H9 (cell line): ENCODE data around the gene VAV3. TPM values are rescaled to one million over a fixed set of nuclear protein-coding genes. Genes with fewer than 3 reads are reported as not detected.

Experiments
- DNase-seq: peaks from one replicate; pipeline ENCODE4 v3.0.0-alpha.2; 2017
- H2AFZ ChIP-seq: one replicate; pipeline ENCODE4 v1.6.1; 2013; ENCODE audit warnings: mild to moderate bottlenecking, low read length, control low read depth, moderate library complexity
- H2AK5ac ChIP-seq: 2 replicates; pipeline ENCODE4 v1.6.1; 2013; ENCODE audit warnings: low read length, control low read depth, mixed read lengths; ENCODE audit not compliant: insufficient read length
- H2BK120ac ChIP-seq: one replicate; pipeline ENCODE4 v1.6.1; 2013; ENCODE audit warnings: low read depth, mild to moderate bottlenecking, low read length, control low read depth, inconsistent platforms; ENCODE audit not compliant: poor library complexity, severe bottlenecking
- H2BK12ac ChIP-seq: 2 replicates; pipeline ENCODE4 v1.6.1; 2013; ENCODE audit warnings: low read length, control low read depth, mixed read lengths, low read depth; ENCODE audit not compliant: insufficient read length
- H2BK15ac ChIP-seq: 2 replicates; pipeline ENCODE4 v1.6.1; 2013; ENCODE audit warnings: low read depth, low read length, control low read depth
- H2BK20ac ChIP-seq: one replicate; pipeline ENCODE4 v1.6.1; 2013; ENCODE audit warnings: low read depth, mild to moderate bottlenecking, low read length, control low read depth, inconsistent platforms; ENCODE audit not compliant: poor library complexity, severe bottlenecking
- H2BK5ac ChIP-seq: 2 replicates; pipeline ENCODE4 v1.6.1; 2013; ENCODE audit warnings: low read length, control low read depth, mixed read lengths; ENCODE audit not compliant: insufficient read length
- H3K14ac ChIP-seq: 2 replicates; pipeline ENCODE4 v1.6.1; 2013; ENCODE audit warnings: low read length, control low read depth; ENCODE audit not compliant: insufficient read depth
- H3K18ac ChIP-seq: 2 replicates; pipeline ENCODE4 v1.6.1; 2013; ENCODE audit warnings: low read depth, mild to moderate bottlenecking, mixed read lengths, low read length, control low read depth; ENCODE audit not compliant: insufficient read length
- H3K23ac ChIP-seq: 2 replicates; pipeline ENCODE4 v1.6.1; 2013; ENCODE audit warnings: low read length, control low read depth, mixed read lengths, low read depth; ENCODE audit not compliant: insufficient read length
- H3K23me2 ChIP-seq: 2 replicates; pipeline ENCODE4 v1.6.1; 2013; ENCODE audit warnings: low read depth, mild to moderate bottlenecking, mixed read lengths, low read length, control low read depth; ENCODE audit not compliant: insufficient read length, poor library complexity, severe bottlenecking
- H3K27ac ChIP-seq: 2 replicates; pipeline ENCODE4 v1.5.1; 2013; ENCODE audit warnings: low read length, control low read depth, mixed read lengths, low read depth; ENCODE audit not compliant: insufficient read length
- H3K27me3 ChIP-seq: 2 replicates; pipeline ENCODE4 v1.6.1; 2013; ENCODE audit warnings: low read length, control low read depth, inconsistent platforms; ENCODE audit not compliant: insufficient read depth
- H3K4ac ChIP-seq: 2 replicates; pipeline ENCODE4 v1.6.1; 2013; ENCODE audit warnings: low read depth, mild to moderate bottlenecking, control low read depth, inconsistent platforms, low read length, moderate library complexity
- H3K4me1 ChIP-seq: 2 replicates; pipeline ENCODE4 v1.6.1; 2013; ENCODE audit warnings: low read length, control low read depth, inconsistent platforms; ENCODE audit not compliant: insufficient read depth
- H3K4me2 ChIP-seq: 2 replicates; pipeline ENCODE4 v1.6.1; 2013; ENCODE audit warnings: low read length, control low read depth, mixed read lengths; ENCODE audit not compliant: insufficient read length, insufficient read depth
- H3K56ac ChIP-seq: 2 replicates; pipeline ENCODE4 v1.6.1; 2013; ENCODE audit warnings: low read depth, mild to moderate bottlenecking, mixed read lengths, low read length, control low read depth; ENCODE audit not compliant: insufficient read length
- H3K79me1 ChIP-seq: 2 replicates; pipeline ENCODE4 v1.6.1; 2013; ENCODE audit warnings: low read depth, mild to moderate bottlenecking, moderate library complexity, low read length, control low read depth, inconsistent platforms; ENCODE audit not compliant: insufficient read depth, poor library complexity, severe bottlenecking
- H3K79me2 ChIP-seq: 2 replicates; pipeline ENCODE4 v1.6.1; 2013; ENCODE audit warnings: low read length, control low read depth, inconsistent platforms; ENCODE audit not compliant: insufficient read depth
- H3K9ac ChIP-seq: 2 replicates; pipeline ENCODE4 v1.6.1; 2013; ENCODE audit warnings: low read length, control low read depth, mixed read lengths; ENCODE audit not compliant: insufficient read length; ENCODE audit errors: extremely low read depth
- H3K9me3 ChIP-seq: one replicate; pipeline ENCODE4 v1.6.1; 2013; ENCODE audit warnings: low read depth, low read length, inconsistent platforms; ENCODE audit not compliant: control insufficient read depth
- H3T11ph ChIP-seq: one replicate; pipeline ENCODE4 v1.6.1; 2013; ENCODE audit warnings: mild to moderate bottlenecking, low read length, control low read depth, inconsistent platforms
- H4K20me1 ChIP-seq: one replicate; pipeline ENCODE4 v1.6.1; 2013; ENCODE audit not compliant: control insufficient read depth, insufficient read length, insufficient read depth
- H4K5ac ChIP-seq: 2 replicates; pipeline ENCODE4 v1.6.1; 2013; ENCODE audit warnings: low read depth, mild to moderate bottlenecking, mixed read lengths, low read length, control low read depth; ENCODE audit not compliant: insufficient read length
- H4K8ac ChIP-seq: replicated peaks from 2 replicates; pipeline ENCODE4 v1.6.1; 2013; ENCODE audit warnings: low read length, control low read depth, mixed read lengths, low read depth; ENCODE audit not compliant: insufficient read length
- H4K91ac ChIP-seq: 2 replicates; pipeline ENCODE4 v1.6.1; 2013; ENCODE audit warnings: low read depth, mild to moderate bottlenecking, moderate library complexity, mixed read lengths, low read length, control low read depth; ENCODE audit not compliant: insufficient read length
- H3K27ac Mint-ChIP-seq, 3 experiments: 2 replicates in 2 of 3; 3 replicates in 1 of 3; pipeline ENCODE4 v1.8.0; 2020 to 2021; ENCODE audit warnings: mixed read lengths in 3 of 3, mild to moderate bottlenecking in 1 of 3, moderate library complexity in 1 of 3
- H3K27me3 Mint-ChIP-seq: 2 replicates; pipeline ENCODE4 v1.8.0; 2021; ENCODE audit warnings: low read depth, mild to moderate bottlenecking, moderate library complexity, mixed read lengths
- H3K36me3 Mint-ChIP-seq, 3 experiments: 2 replicates in 2 of 3; 3 replicates in 1 of 3; pipeline ENCODE4 v1.8.0; 2020 to 2021; ENCODE audit warnings: low read depth in 3 of 3, mixed read lengths in 3 of 3; ENCODE audit not compliant: insufficient read depth in 1 of 3
- H3K4me1 Mint-ChIP-seq, 2 experiments: 2 replicates each; pipeline ENCODE4 v1.8.0; 2020; ENCODE audit warnings: mixed read lengths in 2 of 2
- H3K4me3 Mint-ChIP-seq, 2 experiments: 2 replicates in 1 of 2; 3 replicates in 1 of 2; pipeline ENCODE4 v1.8.0; 2020 to 2021; ENCODE audit warnings: mild to moderate bottlenecking in 2 of 2, mixed read lengths in 2 of 2, moderate library complexity in 1 of 2
- H3K9me3 Mint-ChIP-seq, 2 experiments: 2 replicates in 1 of 2; 3 replicates in 1 of 2; pipeline ENCODE4 v1.8.0; 2020; ENCODE audit warnings: mild to moderate bottlenecking in 2 of 2, mixed read lengths in 2 of 2, moderate library complexity in 1 of 2
- CTCF ChIP-seq: fragments of 200-600 bp; sonication (generic); conservative IDR thresholded peaks from 3 replicates; pipeline ENCODE4 v1.8.0; 2021; ENCODE audit warnings: antibody characterized with exemption, mild to moderate bottlenecking
- WGBS: extraction: QIAGEN DNeasy Blood & Tissue Kit; methylation state at CpG from one replicate; pipeline ENCODE4 v1.1.7; 2013; ENCODE audit warnings: missing lambda C conversion rate, low lambda C conversion rate, mixed read lengths; ENCODE audit not compliant: insufficient read length; ENCODE audit errors: extremely low coverage; 5-methylcytosine and 5-hydroxymethylcytosine counted together
- total RNA-seq: library from RNA; stranded (reverse); gene quantifications from 2 replicates; pipeline ENCODE4 v1.2.1, GENCODE V29; 2021

VAV3 gene
- total RNA-seq, 1 experiment from 2014 or later: 5.1 TPM

DNA sequence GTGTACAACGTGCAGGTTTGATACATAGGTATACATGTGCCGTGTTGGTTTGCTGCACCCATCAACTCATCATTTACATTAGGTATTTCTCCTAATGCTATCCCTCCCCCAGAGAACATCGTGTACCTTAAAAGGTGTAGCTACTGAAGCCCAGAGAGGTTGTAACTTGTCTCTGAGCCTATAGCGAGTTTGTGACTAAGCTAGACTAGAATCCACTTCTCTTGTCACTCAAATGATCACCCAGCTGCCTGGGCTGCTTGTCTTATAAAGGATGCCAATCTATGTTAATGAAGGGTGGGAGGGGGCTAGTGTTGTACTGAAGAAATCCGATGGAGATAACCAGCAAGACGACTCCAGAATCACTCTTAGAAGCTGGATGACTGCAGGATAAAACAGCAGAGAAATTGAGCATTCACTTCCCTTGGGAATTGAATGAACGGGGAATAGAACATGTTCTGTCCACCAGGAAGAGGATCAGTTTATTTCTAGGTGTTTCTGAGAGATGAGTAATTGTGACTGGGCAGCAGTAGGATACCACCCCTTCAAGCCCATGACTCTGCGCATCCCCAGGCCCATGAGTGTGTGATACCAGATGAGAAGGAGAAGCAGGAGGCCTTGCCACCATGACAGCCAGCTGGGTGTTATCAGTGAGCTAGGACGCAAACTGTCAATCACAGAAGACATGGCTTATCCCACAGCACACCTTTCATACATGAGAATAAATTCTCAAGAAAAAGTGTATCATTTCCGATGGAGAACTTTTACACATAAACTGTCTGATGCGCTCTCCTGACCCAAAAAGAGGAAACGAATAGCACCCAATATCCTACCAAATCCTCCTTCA is 433.7 kb downstream of the VAV3 start:
- Histone ChIP-seq H3K18ac (no peak overlapping the region), H2BK5ac (no peak overlapping the region), H2AFZ (no peak overlapping the region), H2AK5ac (no peak overlapping the region), H2BK120ac (no peak overlapping the region), H3K4ac (no peak overlapping the region), H3K4me1 (no peaks in the 10 kb centered on the region), H3K9me3 (no peaks in the 10 kb centered on the region), H3K56ac (no peak overlapping the region), H3K23ac (no peak overlapping the region), H2BK20ac (no peak overlapping the region), H3K27ac (no peak overlapping the region), H3K14ac (no peak overlapping the region), H3T11ph (no peak overlapping the region), H3K9ac (no peak overlapping the region), H3K23me2 (no peaks in the 10 kb centered on the region), H3K4me2 (no peak overlapping the region), H4K8ac (no peak overlapping the region), H4K91ac (no peak overlapping the region), H3K79me2 (no peaks in the 10 kb centered on the region), H4K20me1 (no peaks in the 10 kb centered on the region), H2BK12ac (no peak overlapping the region), H3K27me3 (no peaks in the 10 kb centered on the region), H3K79me1 (no peaks in the 10 kb centered on the region), H4K5ac (no peak overlapping the region), H2BK15ac (no peak overlapping the region)
- H3K9me3 Mint-ChIP-seq: no peaks in the 10 kb centered on the region
- WGBS: no CpG with 5 or more reads among the region's 12 CpGs
- no peaks in the 10 kb centered on the region for H3K27me3 Mint-ChIP-seq
- peaks cover 14 to 19% of the 10 kb centered on the region in 2 experiments for H3K4me1 Mint-ChIP-seq
- no peak overlapping the region for H3K27ac Mint-ChIP-seq
- no peaks in the 10 kb centered on the region; a peak in 1 of 7 replicates for H3K36me3 Mint-ChIP-seq
- H3K4me3 Mint-ChIP-seq: no peak overlapping the region
- no peak for DNase-seq
- TF ChIP-seq CTCF: no peak
